ENCODE data around the gene MED16. TPM values are rescaled to one million over a fixed set of nuclear protein-coding genes. Genes with fewer than 3 reads are reported as not detected.
"Not testable (repeated sequence)": the region's sequence is repeated elsewhere in the genome, so short reads cannot be mapped to it uniquely, and the experiment has no call there.

MED16 gene
- total and polyA plus RNA-seq, 2 donors (not counting 1 experiment from before 2014, with no cell fraction given) = 19.3 to 35.0 TPM

DNA sequence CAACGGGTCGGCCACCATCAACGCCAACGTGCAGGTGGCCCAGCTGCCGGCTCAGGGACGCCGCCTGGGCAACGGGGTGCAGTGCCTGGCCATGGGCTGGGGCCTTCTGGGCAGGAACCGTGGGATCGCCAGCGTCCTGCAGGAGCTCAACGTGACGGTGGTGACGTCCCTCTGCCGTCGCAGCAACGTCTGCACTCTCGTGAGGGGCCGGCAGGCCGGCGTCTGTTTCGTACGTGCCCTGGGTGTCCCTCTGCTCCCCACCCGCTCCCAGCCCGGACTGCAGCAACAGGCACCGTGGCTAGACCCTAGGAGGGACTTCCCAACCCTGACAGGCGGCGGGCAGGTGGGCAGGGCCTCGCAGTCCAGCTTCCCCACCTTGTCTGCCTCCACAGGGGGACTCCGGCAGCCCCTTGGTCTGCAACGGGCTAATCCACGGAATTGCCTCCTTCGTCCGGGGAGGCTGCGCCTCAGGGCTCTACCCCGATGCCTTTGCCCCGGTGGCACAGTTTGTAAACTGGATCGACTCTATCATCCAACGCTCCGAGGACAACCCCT is 37.3 kb downstream of the MED16 start:
- Histone ChIP-seq H3K79me2 (ENCODE audit: control insufficient read depth, insufficient read depth, low read length) (no peaks in the 10 kb centered on the region), H3K9me3 (ENCODE audit: control insufficient read depth, insufficient read depth, low read depth, low read length) (no peaks in the 10 kb centered on the region), H3K27ac (ENCODE audit: insufficient read depth, low read length) (no peak overlapping the region), H3K4me2 (ENCODE audit: extremely low read depth, insufficient read depth, low read length) (no peak overlapping the region), H3K36me3 (ENCODE audit: control insufficient read depth, insufficient read depth, low read length) (no peaks in the 10 kb centered on the region), H3K4me3 (replicated peaks in 1 of 4; ENCODE audit: control extremely low read depth in 1 of 4, insufficient read depth in 1 of 4, low read depth in 3 of 4, low read length in 4 of 4) (no peak overlapping the region), H3K4me1 (ENCODE audit: control insufficient read depth, extremely low read depth, insufficient read depth, low read length) (peaks cover 5% of the 10 kb centered on the region), H3K9ac (ENCODE audit: insufficient read depth, low read length) (no peak overlapping the region), H2AFZ (ENCODE audit: low read length) (no peak overlapping the region), H3K27me3 (ENCODE audit: control insufficient read depth, insufficient read depth, low read length) (no peaks in the 10 kb centered on the region), H4K20me1 (ENCODE audit: control insufficient read depth, extremely low read depth, insufficient read depth, low read length) (no peaks in the 10 kb centered on the region)
- no peak for DNase-seq (ENCODE audit: low read depth in 2 of 2)
- TF ChIP-seq, protein P1, sequence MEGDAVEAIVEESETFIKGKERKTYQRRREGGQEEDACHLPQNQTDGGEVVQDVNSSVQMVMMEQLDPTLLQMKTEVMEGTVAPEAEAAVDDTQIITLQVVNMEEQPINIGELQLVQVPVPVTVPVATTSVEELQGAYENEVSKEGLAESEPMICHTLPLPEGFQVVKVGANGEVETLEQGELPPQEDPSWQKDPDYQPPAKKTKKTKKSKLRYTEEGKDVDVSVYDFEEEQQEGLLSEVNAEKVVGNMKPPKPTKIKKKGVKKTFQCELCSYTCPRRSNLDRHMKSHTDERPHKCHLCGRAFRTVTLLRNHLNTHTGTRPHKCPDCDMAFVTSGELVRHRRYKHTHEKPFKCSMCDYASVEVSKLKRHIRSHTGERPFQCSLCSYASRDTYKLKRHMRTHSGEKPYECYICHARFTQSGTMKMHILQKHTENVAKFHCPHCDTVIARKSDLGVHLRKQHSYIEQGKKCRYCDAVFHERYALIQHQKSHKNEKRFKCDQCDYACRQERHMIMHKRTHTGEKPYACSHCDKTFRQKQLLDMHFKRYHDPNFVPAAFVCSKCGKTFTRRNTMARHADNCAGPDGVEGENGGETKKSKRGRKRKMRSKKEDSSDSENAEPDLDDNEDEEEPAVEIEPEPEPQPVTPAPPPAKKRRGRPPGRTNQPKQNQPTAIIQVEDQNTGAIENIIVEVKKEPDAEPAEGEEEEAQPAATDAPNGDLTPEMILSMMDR (conservative IDR thresholded peaks at IDR 0.05 in 1 of 2, IDR thresholded peaks at IDR 0.05 in 1 of 2; ENCODE audit: low read depth in 1 of 2, low read length in 2 of 2) = no peak
- no peak for TF ChIP-seq EZH2 (IDR thresholded peaks at IDR 0.05; ENCODE audit: low read length, missing control alignments)

DNA sequence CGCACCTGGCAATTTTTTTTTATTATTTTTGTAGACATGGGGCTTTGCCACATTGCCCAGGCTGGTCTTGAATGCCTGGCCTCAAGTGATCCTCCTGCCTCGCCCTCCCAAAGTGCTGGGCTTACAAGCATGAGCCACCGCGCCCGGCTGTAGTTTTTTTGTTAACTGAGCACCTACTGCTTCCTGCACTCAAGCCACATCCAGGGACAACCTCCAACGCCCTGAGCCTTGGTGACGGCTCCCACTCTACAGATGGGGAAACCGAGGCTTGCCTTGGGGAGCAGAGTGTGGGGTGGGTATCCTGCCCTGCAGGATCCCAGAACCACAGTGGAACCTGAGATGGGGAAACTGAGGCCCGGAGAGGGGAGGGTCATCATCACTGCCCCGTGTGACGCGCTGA is 37.8 kb downstream of the MED16 start:
- no peaks in the 10 kb centered on the region for H3K9me3 ChIP-seq (ENCODE audit: control insufficient read depth, insufficient read depth, low read depth, low read length)
- no peak overlapping the region for H3K27ac ChIP-seq (ENCODE audit: insufficient read depth, low read length)

DNA sequence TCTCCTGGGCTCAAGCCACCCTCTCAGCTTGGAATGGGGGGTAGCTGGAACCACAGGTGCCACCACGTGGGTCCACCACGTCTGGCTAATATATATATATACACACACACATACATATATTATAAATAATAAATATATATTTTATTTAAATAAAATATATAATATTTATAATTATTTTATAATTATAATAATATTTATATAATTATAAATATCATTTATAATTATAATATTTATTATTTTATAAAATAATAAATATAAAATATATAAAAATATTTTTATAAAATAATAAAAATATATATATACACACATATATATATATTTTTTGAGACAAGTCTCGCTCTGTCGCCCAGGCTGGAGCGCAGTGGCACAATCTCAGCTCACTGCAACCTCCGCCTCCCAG is 38.4 kb downstream of the MED16 start:
- Histone ChIP-seq H2AFZ (ENCODE audit: low read length) (no peak overlapping the region), H3K9me3 (ENCODE audit: control insufficient read depth, insufficient read depth, low read depth, low read length) (no peaks in the 10 kb centered on the region), H3K27ac (ENCODE audit: insufficient read depth, low read length) (no peak overlapping the region), H3K9ac (ENCODE audit: insufficient read depth, low read length) (no peak overlapping the region), H3K27me3 (ENCODE audit: control insufficient read depth, insufficient read depth, low read length) (no peaks in the 10 kb centered on the region), H3K4me1 (ENCODE audit: control insufficient read depth, extremely low read depth, insufficient read depth, low read length) (peaks cover 6% of the 10 kb centered on the region), H4K20me1 (ENCODE audit: control insufficient read depth, extremely low read depth, insufficient read depth, low read length) (no peaks in the 10 kb centered on the region), H3K79me2 (ENCODE audit: control insufficient read depth, insufficient read depth, low read length) (no peaks in the 10 kb centered on the region), H3K4me2 (ENCODE audit: extremely low read depth, insufficient read depth, low read length) (no peak overlapping the region), H3K4me3 (replicated peaks in 1 of 4; ENCODE audit: control extremely low read depth in 1 of 4, insufficient read depth in 1 of 4, low read depth in 3 of 4, low read length in 4 of 4) (no peak overlapping the region), H3K36me3 (ENCODE audit: control insufficient read depth, insufficient read depth, low read length) (no peaks in the 10 kb centered on the region)
- no peak for DNase-seq (ENCODE audit: low read depth in 2 of 2)
- TF ChIP-seq, protein P1 (conservative IDR thresholded peaks at IDR 0.05 in 1 of 2, IDR thresholded peaks at IDR 0.05 in 1 of 2; ENCODE audit: low read depth in 1 of 2, low read length in 2 of 2) = no peak
- no peak for TF ChIP-seq EZH2 (IDR thresholded peaks at IDR 0.05; ENCODE audit: low read length, missing control alignments)

More for the DNA sequence above, 37.8 kb downstream of the MED16 start:
- Histone ChIP-seq H2AFZ (ENCODE audit: low read length) (no peak overlapping the region), H3K9ac (ENCODE audit: insufficient read depth, low read length) (no peak overlapping the region), H3K4me1 (ENCODE audit: control insufficient read depth, extremely low read depth, insufficient read depth, low read length) (peaks cover 6% of the 10 kb centered on the region), H3K27me3 (ENCODE audit: control insufficient read depth, insufficient read depth, low read length) (no peaks in the 10 kb centered on the region), H3K79me2 (ENCODE audit: control insufficient read depth, insufficient read depth, low read length) (no peaks in the 10 kb centered on the region), H3K36me3 (ENCODE audit: control insufficient read depth, insufficient read depth, low read length) (no peaks in the 10 kb centered on the region), H3K4me3 (replicated peaks in 1 of 4; ENCODE audit: control extremely low read depth in 1 of 4, insufficient read depth in 1 of 4, low read depth in 3 of 4, low read length in 4 of 4) (no peak overlapping the region), H3K4me2 (ENCODE audit: extremely low read depth, insufficient read depth, low read length) (no peak overlapping the region), H4K20me1 (ENCODE audit: control insufficient read depth, extremely low read depth, insufficient read depth, low read length) (no peaks in the 10 kb centered on the region)
- DNase-seq (ENCODE audit: low read depth in 2 of 2) = no peak
- TF ChIP-seq, protein P1 (conservative IDR thresholded peaks at IDR 0.05 in 1 of 2, IDR thresholded peaks at IDR 0.05 in 1 of 2; ENCODE audit: low read depth in 1 of 2, low read length in 2 of 2) = no peak
- TF ChIP-seq EZH2 (IDR thresholded peaks at IDR 0.05; ENCODE audit: low read length, missing control alignments) = no peak

DNA sequence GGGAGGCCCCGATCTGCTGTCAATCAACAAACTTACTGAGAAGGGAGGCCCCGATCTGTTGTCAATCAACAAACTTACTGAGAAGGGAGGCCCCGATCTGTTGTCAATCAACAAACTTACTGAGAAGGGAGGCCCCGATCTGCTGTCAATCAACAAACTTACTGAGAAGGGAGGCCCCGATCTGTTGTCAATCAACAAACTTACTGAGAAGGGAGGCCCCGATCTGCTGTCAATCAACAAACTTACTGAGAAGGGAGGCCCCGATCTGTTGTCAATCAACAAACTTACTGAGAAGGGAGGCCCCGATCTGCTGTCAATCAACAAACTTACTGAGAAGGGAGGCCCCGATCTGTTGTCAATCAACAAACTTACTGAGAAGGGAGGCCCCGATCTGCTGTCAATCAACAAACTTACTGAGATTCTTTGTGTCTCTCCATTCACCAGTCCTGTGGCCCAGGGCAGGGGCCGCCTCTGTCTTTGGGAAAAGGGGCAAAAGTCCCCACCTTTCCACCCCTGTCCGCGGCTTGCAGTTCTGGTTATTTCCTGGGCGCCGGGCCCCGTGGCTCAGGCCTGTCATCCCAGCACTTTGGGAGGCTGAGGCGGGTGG is 39.3 kb downstream of the MED16 start:
- H3K27ac ChIP-seq (ENCODE audit: insufficient read depth, low read length); H3K36me3 ChIP-seq (ENCODE audit: control insufficient read depth, insufficient read depth, low read length); H3K79me2 ChIP-seq (ENCODE audit: control insufficient read depth, insufficient read depth, low read length); H3K9ac ChIP-seq (ENCODE audit: insufficient read depth, low read length); H3K27me3 ChIP-seq (ENCODE audit: control insufficient read depth, insufficient read depth, low read length); H3K4me2 ChIP-seq (ENCODE audit: extremely low read depth, insufficient read depth, low read length); H2AFZ ChIP-seq (ENCODE audit: low read length); DNase-seq (ENCODE audit: low read depth in 2 of 2); H4K20me1 ChIP-seq (ENCODE audit: control insufficient read depth, extremely low read depth, insufficient read depth, low read length); H3K9me3 ChIP-seq (ENCODE audit: control insufficient read depth, insufficient read depth, low read depth, low read length); H3K4me1 ChIP-seq (ENCODE audit: control insufficient read depth, extremely low read depth, insufficient read depth, low read length); H3K4me3 ChIP-seq (replicated peaks in 1 of 4; ENCODE audit: control extremely low read depth in 1 of 4, insufficient read depth in 1 of 4, low read depth in 3 of 4, low read length in 4 of 4): not testable (repeated sequence)
